ENCODE results near the gene PCDHGA1.
"Not testable (repeated sequence)": the region's sequence is repeated elsewhere in the genome, so short reads cannot be mapped to it uniquely, and the experiment has no call there.

The PCDHGA1 gene

GRCh38 chr5:141349917-141350619, 19.8 kb downstream of the PCDHGA1 start, which contains the start of gene PCDHGB1:
TSS of gene PCDHGB1 (plus strand) at chr5:141350099. CDS start at chr5:141350261, 162 bp downstream.
- DNase-seq (ENCODE audit: low read depth) = no peak

DNA sequence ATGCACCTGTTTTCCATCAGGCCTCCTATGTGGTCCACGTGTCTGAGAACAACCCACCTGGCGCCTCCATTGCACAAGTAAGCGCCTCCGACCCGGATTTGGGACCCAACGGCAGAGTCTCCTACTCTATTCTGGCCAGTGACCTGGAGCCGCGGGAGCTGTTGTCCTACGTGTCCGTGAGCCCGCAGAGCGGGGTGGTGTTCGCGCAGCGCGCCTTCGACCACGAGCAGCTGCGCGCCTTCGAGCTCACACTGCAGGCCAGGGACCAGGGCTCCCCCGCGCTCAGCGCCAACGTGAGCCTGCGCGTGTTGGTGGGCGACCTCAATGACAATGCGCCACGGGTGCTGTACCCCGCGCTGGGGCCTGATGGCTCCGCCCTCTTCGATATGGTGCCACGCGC, 21.3 kb downstream of the PCDHGA1 start:
- DNase-seq (ENCODE audit: low read depth) = no peak

GRCh38 chr5:141354900-141355469, 24.7 kb downstream of the PCDHGA1 start, which contains the start of gene PCDHGA4:
TSS of gene PCDHGA4 (plus strand) at chr5:141355021. CDS start at chr5:141355108, 87 bp downstream.
- no peak for DNase-seq (ENCODE audit: low read depth)

- no peak for DNase-seq (ENCODE audit: low read depth)
These were observed 25.3 kb downstream of the PCDHGA1 start for GRCh38 chr5:141355641-141356040.

GRCh38 chr5:141356133-141356532, 25.8 kb downstream of the PCDHGA1 start:
- no peak for DNase-seq (ENCODE audit: low read depth)

DNA sequence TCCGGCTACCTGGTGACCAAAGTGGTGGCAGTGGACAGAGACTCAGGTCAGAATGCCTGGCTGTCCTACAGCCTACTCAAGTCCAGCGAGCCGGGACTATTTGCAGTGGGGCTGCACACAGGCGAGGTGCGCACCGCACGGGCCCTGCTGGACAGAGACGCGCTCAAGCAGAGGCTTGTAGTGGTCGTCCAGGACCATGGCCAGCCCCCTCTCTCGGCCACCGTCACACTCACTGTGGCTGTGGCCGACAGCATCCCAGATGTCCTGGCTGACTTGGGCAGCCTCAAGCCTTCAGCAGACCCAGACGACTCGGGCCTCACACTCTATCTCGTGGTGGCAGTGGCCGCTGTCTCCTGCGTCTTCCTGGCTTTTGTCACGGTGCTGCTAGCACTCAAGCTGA, 26.6 kb downstream of the PCDHGA1 start:
- DNase-seq (ENCODE audit: low read depth) = no peak

DNA sequence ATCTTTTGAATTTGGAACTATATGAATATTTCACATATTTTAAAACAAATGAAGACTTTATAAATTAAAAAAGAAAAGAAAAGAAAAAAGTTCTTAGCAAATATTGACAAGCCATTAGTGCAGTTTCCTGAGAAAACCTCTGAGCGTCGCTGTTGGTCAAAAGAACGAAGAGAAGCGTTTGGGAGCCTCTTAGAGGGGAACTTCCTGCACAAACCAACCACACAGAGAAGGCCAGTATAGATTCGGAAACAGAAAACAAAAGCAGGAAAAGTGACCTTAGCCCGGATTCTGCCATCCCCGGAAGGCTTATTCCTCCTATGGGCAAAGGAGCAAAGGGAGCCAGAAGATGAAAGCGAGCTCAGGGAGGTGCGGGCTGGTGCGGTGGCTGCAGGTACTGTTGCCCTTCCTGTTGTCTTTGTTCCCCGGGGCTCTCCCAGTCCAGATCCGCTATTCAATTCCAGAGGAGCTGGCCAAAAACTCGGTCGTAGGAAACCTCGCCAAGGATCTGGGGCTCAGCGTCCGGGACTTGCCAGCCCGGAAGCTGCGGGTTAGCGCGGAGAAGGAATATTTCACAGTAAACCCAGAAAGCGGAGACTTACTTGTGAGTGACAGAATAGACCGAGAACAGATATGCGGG, 29.6 kb downstream of the PCDHGA1 start, which contains the start of gene PCDHGB2:
Gene PCDHGB2 (plus strand): TSS at position 205 of the 637 bp plus-strand sequence. CDS start 142 bp downstream, at position 347.
- no peak for DNase-seq (ENCODE audit: low read depth)

GRCh38 chr5:141360685-141361084, 30.4 kb downstream of the PCDHGA1 start:
- DNase-seq (ENCODE audit: low read depth) = no peak

DNA sequence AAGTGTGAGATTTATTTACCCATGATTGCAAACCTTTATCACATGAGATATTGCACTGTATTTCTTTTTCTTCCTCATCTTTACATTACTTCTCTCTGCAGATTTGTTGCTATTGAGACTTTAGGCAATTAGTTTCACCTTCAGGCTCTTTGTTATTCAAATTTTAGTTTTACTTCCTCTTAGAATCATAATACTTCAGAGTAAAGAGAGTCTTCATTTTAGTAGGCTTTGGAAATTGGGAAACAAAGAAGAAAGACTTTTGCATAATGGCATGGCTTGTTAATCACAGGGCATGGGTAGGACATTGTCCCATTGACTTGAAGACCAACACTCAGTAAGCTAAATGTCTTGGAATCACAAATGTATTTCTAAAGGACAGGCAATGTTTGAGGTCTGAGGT, 32.4 kb downstream of the PCDHGA1 start:
- no peak for DNase-seq (ENCODE audit: low read depth)

- DNase-seq (ENCODE audit: low read depth) = no peak
These were observed 33.8 kb downstream of the PCDHGA1 start, which contains the start of gene PCDHGA5 for GRCh38 chr5:141363952-141364660. TSS of gene PCDHGA5 (plus strand) at chr5:141364162. CDS start at chr5:141364331, 169 bp downstream.

DNA sequence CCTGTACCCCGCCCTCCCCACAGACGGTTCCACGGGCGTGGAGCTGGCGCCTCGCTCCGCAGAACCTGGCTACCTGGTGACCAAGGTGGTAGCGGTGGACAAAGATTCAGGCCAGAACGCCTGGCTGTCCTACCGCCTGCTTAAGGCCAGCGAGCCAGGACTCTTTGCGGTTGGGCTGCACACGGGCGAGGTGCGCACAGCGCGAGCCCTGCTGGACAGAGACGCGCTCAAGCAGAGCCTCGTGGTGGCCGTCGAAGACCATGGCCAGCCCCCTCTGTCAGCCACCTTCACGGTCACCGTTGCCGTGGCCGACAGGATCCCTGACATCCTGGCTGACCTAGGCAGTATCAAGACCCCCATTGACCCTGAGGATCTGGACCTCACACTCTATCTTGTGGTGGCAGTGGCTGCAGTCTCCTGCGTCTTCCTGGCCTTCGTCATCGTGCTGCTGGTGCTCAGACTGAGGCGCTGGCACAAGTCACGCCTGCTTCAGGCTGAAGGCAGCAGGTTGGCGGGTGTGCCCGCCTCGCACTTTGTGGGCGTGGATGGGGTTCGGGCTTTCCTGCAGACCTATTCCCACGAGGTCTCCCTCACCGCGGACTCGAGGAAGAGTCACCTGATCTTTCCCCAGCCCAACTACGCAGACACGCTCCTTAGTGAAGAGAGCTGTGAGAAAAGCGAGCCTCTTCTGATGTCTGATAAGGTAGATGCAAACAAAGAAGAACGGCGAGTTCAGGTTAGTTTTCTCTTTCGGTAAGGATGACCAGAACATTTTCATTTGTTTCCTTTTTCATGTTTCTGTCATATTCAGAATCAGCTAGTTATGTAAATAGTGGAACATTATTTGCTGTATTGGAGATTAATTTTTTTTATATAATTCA, 35.9 kb downstream of the PCDHGA1 start:
- DNase-seq (ENCODE audit: low read depth) = no peak

DNA sequence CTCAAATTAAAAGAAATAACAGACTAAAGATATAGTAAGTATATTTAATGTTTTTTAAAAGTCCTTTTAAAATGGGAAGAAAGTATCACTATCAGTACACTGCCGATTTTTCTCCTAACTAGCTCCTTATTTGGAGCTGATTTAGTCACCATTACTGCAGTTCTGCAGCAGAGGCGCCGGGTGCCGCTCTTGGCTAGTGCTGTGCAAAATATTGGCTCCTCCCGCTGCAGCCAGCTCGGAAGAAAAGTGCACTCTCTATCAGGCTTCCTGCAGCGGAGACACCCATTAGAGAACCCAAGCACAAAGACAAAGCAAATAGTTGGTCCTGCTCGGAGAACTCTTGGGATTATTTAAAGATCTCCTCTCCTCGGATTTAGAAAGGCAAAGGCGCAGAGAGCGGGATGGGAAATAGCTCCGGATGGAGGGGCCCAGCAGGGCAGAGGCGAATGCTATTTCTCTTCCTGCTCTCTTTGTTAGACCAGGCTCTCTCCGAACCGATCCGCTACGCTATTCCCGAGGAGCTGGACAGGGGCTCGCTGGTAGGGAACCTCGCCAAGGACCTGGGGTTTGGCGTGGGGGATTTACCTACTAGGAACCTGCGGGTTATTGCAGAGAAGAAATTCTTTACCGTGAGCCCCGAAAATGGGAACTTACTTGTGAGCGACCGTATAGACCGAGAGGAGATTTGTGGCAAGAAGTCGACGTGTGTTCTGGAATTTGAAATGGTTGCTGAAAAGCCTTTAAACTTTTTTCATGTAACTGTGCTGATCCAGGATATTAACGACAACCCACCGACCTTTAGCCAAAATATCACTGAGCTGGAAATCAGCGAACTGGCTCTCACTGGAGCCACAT, 39.9 kb downstream of the PCDHGA1 start, which contains the start of gene PCDHGB3:
Gene PCDHGB3 (plus strand): TSS at position 249 of the 855 bp plus-strand sequence. CDS start 153 bp downstream, at position 402.
- no peak for DNase-seq (ENCODE audit: low read depth)

GRCh38 chr5:141371572-141372475, 41.5 kb downstream of the PCDHGA1 start:
- DNase-seq (ENCODE audit: low read depth) = no peak

DNA sequence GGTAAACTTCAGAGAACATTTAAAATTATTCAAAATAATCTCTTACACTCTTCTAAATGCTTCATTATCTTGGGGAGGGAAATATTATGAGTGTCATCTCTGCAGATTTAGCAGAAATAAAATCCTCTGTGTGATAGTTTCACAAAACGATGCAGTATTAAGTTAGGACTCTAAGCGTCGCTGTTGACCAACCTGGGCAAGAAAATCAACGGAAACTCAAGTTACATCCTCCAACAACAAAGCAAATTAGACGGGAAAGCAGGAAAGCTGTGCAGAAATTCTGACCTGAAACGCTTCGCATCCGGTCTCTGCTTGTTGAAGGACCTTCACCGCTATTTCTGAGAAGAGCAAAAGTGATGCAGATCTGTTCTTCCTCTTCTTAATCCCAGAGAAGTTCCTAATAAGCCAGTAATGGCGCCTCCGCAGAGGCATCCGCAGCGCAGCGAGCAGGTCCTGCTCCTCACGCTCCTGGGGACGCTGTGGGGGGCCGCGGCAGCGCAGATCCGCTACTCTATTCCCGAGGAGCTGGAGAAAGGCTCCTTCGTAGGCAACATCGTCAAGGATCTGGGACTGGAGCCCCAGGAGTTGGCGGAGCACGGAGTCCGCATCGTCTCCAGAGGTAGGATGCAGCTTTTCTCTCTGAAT, 43.5 kb downstream of the PCDHGA1 start, which contains the start of gene PCDHGA6:
Gene PCDHGA6 (plus strand): TSS at position 219 of the 645 bp plus-strand sequence. CDS start 193 bp downstream, at position 412.
- no peak for DNase-seq (ENCODE audit: low read depth)

DNA sequence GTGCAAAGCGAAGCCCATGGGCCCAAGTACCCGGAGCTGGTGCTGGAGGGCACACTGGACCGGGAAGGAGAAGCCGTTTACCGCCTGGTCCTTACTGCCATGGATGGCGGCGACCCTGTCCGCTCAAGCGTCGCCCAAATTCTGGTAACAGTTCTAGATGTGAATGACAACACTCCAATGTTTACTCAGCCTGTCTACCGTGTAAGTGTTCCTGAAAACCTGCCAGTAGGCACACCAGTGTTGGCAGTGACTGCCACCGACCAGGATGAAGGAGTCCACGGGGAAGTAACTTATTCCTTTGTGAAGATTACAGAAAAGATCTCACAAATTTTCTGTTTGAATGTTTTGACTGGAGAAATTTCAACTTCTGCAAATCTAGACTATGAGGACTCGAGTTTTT, 44.3 kb downstream of the PCDHGA1 start:
- no peak for DNase-seq (ENCODE audit: low read depth)

DNA sequence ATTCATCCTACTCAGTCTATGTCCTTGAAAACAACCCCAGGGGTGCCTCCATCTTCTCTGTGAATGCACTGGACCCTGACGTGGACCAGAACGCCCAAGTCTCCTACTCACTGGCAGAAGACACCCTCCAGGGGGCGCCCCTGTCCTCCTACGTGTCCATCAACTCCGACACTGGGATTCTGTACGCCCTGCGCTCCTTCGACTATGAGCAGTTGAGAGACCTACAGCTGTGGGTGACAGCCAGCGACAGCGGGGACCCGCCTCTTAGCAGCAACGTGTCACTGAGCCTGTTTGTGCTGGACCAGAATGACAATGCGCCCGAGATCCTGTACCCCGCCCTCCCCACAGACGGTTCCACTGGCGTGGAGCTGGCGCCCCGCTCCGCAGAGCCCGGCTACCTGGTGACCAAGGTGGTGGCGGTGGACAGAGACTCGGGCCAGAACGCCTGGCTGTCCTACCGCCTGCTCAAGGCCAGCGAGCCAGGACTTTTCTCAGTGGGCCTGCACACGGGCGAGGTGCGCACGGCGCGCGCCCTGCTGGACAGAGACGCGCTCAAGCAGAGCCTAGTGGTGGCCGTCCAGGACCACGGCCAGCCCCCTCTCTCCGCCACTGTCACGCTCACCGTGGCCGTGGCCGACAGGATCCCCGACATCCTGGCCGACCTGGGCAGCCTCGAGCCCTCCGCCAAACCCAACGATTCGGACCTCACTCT, 45.3 kb downstream of the PCDHGA1 start:
- DNase-seq (ENCODE audit: low read depth) = not testable (repeated sequence)

DNA sequence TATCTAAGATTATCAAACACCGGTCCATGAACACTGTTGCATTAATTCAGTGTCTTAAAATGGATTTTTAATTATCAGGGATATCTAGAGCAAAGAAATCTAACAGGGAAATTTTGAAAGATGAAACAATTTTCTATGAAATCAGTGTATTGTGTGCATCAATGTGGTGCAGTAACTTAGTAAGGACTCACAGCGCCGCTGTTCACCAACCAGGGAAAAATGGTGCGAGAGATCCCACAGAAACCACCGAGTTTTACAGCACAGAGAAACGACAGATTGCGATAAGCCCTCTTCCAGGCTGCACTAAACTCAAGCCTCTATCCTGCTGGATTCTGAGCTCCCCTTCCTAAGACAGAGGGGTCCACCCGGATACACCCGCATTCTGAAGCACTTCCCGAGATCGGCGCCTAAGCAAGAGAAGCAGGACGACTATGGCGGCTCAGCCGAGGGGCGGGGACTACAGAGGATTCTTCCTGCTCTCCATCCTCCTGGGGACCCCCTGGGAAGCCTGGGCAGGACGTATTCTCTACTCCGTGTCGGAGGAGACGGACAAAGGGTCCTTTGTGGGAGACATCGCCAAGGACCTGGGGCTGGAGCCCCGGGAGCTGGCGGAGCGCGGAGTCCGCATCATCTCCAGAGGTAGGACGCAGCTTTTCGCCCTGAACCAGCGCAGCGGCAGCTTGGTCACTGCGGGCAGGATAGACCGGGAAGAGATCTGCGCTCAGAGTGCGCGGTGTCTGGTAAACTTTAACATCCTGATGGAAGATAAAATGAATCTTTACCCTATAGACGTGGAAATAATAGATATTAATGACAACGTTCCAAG, 52.4 kb downstream of the PCDHGA1 start, which contains the start of gene PCDHGA7:
Gene PCDHGA7 (plus strand): TSS at position 274 of the 826 bp plus-strand sequence. CDS start 158 bp downstream, at position 432.
- no peak for DNase-seq (ENCODE audit: low read depth)
